ENCODE measurements around the gene DPP6. TPM values are rescaled to one million over a fixed set of nuclear protein-coding genes. Genes with fewer than 3 reads are reported as not detected.

Gene DPP6
- total RNA-seq, 1 experiment from 2014 or later: not detected

DNA sequence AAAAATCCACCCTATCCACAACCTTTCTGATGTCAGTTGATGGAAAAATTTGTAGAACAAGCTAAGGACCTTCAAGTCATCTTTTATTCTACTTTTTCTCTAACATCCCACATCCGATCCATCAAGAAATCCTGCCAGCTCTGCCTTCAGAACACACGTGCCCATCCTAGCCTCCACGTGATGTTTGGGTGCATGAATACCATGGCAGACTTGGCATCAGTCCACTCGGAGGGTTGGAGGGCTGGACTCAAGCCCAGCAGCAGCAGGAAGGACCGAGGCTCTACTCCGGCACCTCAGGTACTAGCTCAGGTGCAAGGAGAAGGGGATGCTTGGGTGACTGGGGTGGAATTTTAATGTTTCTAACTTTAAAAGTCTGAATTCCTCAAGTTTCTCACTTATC lies 428.6 kb downstream of the DPP6 start (continued):
- TF ChIP-seq, protein P1, sequence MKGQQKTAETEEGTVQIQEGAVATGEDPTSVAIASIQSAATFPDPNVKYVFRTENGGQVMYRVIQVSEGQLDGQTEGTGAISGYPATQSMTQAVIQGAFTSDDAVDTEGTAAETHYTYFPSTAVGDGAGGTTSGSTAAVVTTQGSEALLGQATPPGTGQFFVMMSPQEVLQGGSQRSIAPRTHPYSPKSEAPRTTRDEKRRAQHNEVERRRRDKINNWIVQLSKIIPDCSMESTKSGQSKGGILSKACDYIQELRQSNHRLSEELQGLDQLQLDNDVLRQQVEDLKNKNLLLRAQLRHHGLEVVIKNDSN (CRISPR knock-in tag; IDR thresholded peaks at IDR 0.05): no peak
- TF ChIP-seq FOXP1 (CRISPR knock-in tag; IDR thresholded peaks at IDR 0.05; ENCODE audit: borderline replicate concordance) (no peak), ZNF263 (CRISPR knock-in tag; IDR thresholded peaks at IDR 0.05; ENCODE audit: low read depth) (no peak), PREB (CRISPR knock-in tag; IDR thresholded peaks at IDR 0.05; ENCODE audit: borderline replicate concordance) (no peak), JUN (CRISPR knock-in tag; IDR thresholded peaks at IDR 0.05) (no peak), NFYB (CRISPR knock-in tag; conservative IDR thresholded peaks at IDR 0.05; ENCODE audit: low read depth) (no peak), E2F1 (CRISPR knock-in tag; IDR thresholded peaks at IDR 0.05) (no peak), ZNF219 (CRISPR knock-in tag; IDR thresholded peaks at IDR 0.05; ENCODE audit: borderline replicate concordance) (no peak), OVOL2 (CRISPR knock-in tag; IDR thresholded peaks at IDR 0.05; ENCODE audit: borderline replicate concordance) (no peak)

- Mint-ChIP-seq H3K4me1 (no peaks in the 10 kb centered on the region), H3K4me3 (no peak overlapping the region), H3K27ac (no peak overlapping the region), H3K36me3 (peaks cover 48% of the 10 kb centered on the region), H3K9me3 (peaks cover 50% of the 10 kb centered on the region), H3K27me3 (ENCODE audit: low read depth) (peaks cover 19% of the 10 kb centered on the region)
- TF ChIP-seq ERG (CRISPR knock-in tag; IDR thresholded peaks at IDR 0.05): no peak
- TF ChIP-seq TCF7 (CRISPR knock-in tag; IDR thresholded peaks at IDR 0.05; ENCODE audit: low read depth): no peak
- no peak for TF ChIP-seq FOXJ3 (CRISPR knock-in tag; IDR thresholded peaks at IDR 0.05; ENCODE audit: borderline replicate concordance)
- TF ChIP-seq USF2 (CRISPR knock-in tag; IDR thresholded peaks at IDR 0.05): no peak
- no peak for TF ChIP-seq STAT6 (CRISPR knock-in tag; conservative IDR thresholded peaks at IDR 0.05; ENCODE audit: low read depth)
- TF ChIP-seq, protein P2, sequence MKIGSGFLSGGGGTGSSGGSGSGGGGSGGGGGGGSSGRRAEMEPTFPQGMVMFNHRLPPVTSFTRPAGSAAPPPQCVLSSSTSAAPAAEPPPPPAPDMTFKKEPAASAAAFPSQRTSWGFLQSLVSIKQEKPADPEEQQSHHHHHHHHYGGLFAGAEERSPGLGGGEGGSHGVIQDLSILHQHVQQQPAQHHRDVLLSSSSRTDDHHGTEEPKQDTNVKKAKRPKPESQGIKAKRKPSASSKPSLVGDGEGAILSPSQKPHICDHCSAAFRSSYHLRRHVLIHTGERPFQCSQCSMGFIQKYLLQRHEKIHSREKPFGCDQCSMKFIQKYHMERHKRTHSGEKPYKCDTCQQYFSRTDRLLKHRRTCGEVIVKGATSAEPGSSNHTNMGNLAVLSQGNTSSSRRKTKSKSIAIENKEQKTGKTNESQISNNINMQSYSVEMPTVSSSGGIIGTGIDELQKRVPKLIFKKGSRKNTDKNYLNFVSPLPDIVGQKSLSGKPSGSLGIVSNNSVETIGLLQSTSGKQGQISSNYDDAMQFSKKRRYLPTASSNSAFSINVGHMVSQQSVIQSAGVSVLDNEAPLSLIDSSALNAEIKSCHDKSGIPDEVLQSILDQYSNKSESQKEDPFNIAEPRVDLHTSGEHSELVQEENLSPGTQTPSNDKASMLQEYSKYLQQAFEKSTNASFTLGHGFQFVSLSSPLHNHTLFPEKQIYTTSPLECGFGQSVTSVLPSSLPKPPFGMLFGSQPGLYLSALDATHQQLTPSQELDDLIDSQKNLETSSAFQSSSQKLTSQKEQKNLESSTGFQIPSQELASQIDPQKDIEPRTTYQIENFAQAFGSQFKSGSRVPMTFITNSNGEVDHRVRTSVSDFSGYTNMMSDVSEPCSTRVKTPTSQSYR (CRISPR knock-in tag; IDR thresholded peaks at IDR 0.05): no peak
- no peak for TF ChIP-seq HMGA2 (CRISPR knock-in tag; IDR thresholded peaks at IDR 0.05)
- CTCF ChIA-PET: no interaction called here
- no peak for ATAC-seq
- POLR2A ChIA-PET: no interaction called here
- no peak for DNase-seq (ENCODE audit: low spot score)
Measured at GRCh38 chr7:154482863-154483262, 430.7 kb downstream of the DPP6 start.
